Neural crest cell (in vitro differentiated cells): ENCODE measurements around the gene DCDC2C. TPM values are rescaled to one million over a fixed set of nuclear protein-coding genes. Genes with fewer than 3 reads are reported as not detected.
A peak's percentile ranks its signal among the peaks of the same experiment; 100 is the strongest.

Experiments used
- DNase-seq: peaks from one replicate; pipeline ENCODE4 v3.0.0; 2021; ENCODE audit warnings: low read depth, mixed read lengths, low spot score
- H3K27ac Mint-ChIP-seq: one replicate; pipeline ENCODE4 v1.8.0; 2021; ENCODE audit warnings: mild to moderate bottlenecking, mixed read lengths; ENCODE audit not compliant: unreplicated experiment
- H3K27me3 Mint-ChIP-seq: 2 replicates; pipeline ENCODE4 v1.8.0; 2021; ENCODE audit warnings: low read depth, mild to moderate bottlenecking, mixed read lengths
- H3K36me3 Mint-ChIP-seq: 2 replicates; pipeline ENCODE4 v1.8.0; 2021; ENCODE audit warnings: low read depth, mild to moderate bottlenecking, mixed read lengths
- H3K4me1 Mint-ChIP-seq: 2 replicates; pipeline ENCODE4 v1.8.0; 2021; ENCODE audit warnings: mixed read lengths
- H3K4me3 Mint-ChIP-seq: one replicate; pipeline ENCODE4 v1.8.0; 2021; ENCODE audit warnings: mild to moderate bottlenecking, mixed read lengths
- H3K9me3 Mint-ChIP-seq: 2 replicates; pipeline ENCODE4 v1.8.0; 2021; ENCODE audit warnings: mixed read lengths
- total RNA-seq: library from RNA; stranded (reverse); gene quantifications from 2 replicates; pipeline ENCODE4 v1.2.1, GENCODE V29; 2021
- TF ChIP-seq, protein P1 (sequence below): fragments of 200-600 bp; sonication (generic); conservative IDR thresholded peaks from 2 replicates; pipeline ENCODE4 v1.5.0; 2021; ENCODE audit warnings: antibody characterized with exemption, mild to moderate bottlenecking

DCDC2C gene
- total RNA-seq, 1 donor from 2014 or later = not detected

DNA sequence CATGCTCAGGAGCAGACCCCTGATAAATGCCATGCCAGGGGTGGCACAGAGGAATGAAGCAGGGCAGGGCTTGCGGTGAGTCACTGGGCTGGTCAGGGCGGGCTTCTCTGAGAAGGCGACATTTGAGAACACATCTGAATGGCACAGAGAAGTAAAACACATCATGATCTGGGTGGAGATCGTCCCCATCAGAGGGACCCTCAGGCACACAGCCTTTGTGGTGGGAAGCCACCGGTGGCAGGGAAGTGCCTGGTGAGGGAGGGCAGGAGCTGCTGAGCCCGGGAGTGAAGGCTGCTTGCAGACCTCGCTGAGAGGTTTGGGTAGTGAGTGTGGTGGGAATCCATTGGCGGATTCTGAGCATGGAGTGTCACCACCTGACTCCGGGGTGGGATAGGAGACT, 44.5 kb downstream of the DCDC2C start:
- no peaks in the 10 kb centered on the region for H3K36me3 Mint-ChIP-seq
- no peak for DNase-seq
- TF ChIP-seq, protein P1, sequence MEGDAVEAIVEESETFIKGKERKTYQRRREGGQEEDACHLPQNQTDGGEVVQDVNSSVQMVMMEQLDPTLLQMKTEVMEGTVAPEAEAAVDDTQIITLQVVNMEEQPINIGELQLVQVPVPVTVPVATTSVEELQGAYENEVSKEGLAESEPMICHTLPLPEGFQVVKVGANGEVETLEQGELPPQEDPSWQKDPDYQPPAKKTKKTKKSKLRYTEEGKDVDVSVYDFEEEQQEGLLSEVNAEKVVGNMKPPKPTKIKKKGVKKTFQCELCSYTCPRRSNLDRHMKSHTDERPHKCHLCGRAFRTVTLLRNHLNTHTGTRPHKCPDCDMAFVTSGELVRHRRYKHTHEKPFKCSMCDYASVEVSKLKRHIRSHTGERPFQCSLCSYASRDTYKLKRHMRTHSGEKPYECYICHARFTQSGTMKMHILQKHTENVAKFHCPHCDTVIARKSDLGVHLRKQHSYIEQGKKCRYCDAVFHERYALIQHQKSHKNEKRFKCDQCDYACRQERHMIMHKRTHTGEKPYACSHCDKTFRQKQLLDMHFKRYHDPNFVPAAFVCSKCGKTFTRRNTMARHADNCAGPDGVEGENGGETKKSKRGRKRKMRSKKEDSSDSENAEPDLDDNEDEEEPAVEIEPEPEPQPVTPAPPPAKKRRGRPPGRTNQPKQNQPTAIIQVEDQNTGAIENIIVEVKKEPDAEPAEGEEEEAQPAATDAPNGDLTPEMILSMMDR = no peak
- H3K9me3 Mint-ChIP-seq = no peaks in the 10 kb centered on the region
- no peaks in the 10 kb centered on the region for H3K27me3 Mint-ChIP-seq
- H3K4me1 Mint-ChIP-seq = no peaks in the 10 kb centered on the region
- no peak overlapping the region for H3K27ac Mint-ChIP-seq
- no peak overlapping the region for H3K4me3 Mint-ChIP-seq

- no peak for DNase-seq
- H3K27me3 Mint-ChIP-seq = no peaks in the 10 kb centered on the region
Measured at GRCh38 chr2:3749201-3749600, 45.8 kb downstream of the DCDC2C start.

GRCh38 chr2:3751251-3751650, 47.9 kb downstream of the DCDC2C start:
- Mint-ChIP-seq H3K9me3 (no peaks in the 10 kb centered on the region), H3K4me1 (peaks cover 10% of the 10 kb centered on the region), H3K27me3 (no peaks in the 10 kb centered on the region), H3K36me3 (no peaks in the 10 kb centered on the region), H3K4me3 (no peak overlapping the region), H3K27ac (no peak overlapping the region)
- TF ChIP-seq, protein P1 = no peak
- no peak for DNase-seq

More at GRCh38 chr2:3749201-3749600, 45.8 kb downstream of the DCDC2C start:
- Mint-ChIP-seq H3K4me1 (peaks cover 3% of the 10 kb centered on the region), H3K4me3 (no peak overlapping the region), H3K27ac (no peak overlapping the region), H3K9me3 (no peaks in the 10 kb centered on the region), H3K36me3 (no peaks in the 10 kb centered on the region)
- TF ChIP-seq, protein P1 = no peak

DNA sequence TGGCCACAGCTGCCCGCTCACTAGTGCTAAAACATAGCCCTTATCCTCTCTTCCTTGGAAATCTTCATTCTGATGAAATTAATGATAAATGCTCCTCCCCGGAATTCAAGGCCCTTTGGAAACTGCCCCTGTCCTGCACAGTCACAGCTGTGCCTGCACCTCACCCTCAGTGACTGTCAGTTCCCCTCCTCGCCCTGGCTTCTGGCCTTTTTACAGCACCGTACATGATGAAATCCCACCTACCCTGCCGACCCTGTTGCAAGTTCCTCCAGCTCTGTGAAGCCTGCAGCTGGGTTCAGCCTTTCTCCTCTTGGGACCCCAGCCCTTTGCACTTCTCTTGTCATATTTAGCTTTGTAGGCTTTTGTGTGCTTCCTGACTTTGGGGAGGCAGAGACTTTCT, 48.4 kb downstream of the DCDC2C start:
- TF ChIP-seq, protein P1 = no peak
- no peaks in the 10 kb centered on the region for H3K36me3 Mint-ChIP-seq
- peaks cover 14% of the 10 kb centered on the region for H3K4me1 Mint-ChIP-seq
- H3K4me3 Mint-ChIP-seq = no peak overlapping the region
- no peak for DNase-seq
- H3K27ac Mint-ChIP-seq = peak overlapping the region; percentile 48
- no peaks in the 10 kb centered on the region for H3K27me3 Mint-ChIP-seq
- no peaks in the 10 kb centered on the region for H3K9me3 Mint-ChIP-seq

- Mint-ChIP-seq H3K9me3 (no peaks in the 10 kb centered on the region), H3K4me1 (peaks cover 14% of the 10 kb centered on the region), H3K4me3 (no peak overlapping the region), H3K27me3 (no peaks in the 10 kb centered on the region), H3K27ac (no peak overlapping the region), H3K36me3 (no peaks in the 10 kb centered on the region)
- TF ChIP-seq, protein P1 = no peak
- no peak for DNase-seq
Measured at GRCh38 chr2:3752376-3752775, 49.0 kb downstream of the DCDC2C start.

DNA sequence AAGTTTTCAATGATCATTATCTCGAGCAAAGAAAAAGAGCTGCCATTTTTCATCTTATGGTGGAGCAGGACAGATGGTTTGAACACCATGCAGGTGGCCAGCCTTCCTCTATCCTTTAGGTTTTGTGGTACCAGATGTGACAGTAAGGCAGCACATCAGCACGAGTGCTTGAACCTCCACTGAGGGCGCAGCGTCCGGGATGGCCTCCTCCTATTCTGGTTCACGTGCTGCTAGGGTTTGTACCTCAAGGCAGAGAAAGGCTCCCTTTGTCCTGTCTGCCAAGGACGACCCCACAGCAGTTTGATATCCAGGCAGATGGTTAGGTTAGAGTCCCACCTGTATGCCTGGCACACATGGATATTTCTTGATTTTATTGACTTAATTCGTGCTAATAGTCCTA, 50.2 kb downstream of the DCDC2C start:
- H3K36me3 Mint-ChIP-seq = no peaks in the 10 kb centered on the region
- no peak overlapping the region for H3K4me3 Mint-ChIP-seq
- H3K27me3 Mint-ChIP-seq = no peaks in the 10 kb centered on the region
- TF ChIP-seq, protein P1 = no peak
- no peaks in the 10 kb centered on the region for H3K9me3 Mint-ChIP-seq
- no peak for DNase-seq
- no peak overlapping the region for H3K27ac Mint-ChIP-seq
- peaks cover 14% of the 10 kb centered on the region for H3K4me1 Mint-ChIP-seq
